ENCODE results near the gene KAT7. TPM values are rescaled to one million over a fixed set of nuclear protein-coding genes. Genes with fewer than 3 reads are reported as not detected.

Gene KAT7
- total and polyA plus RNA-seq, 2 experiments from 2014 or later: 31.0 to 187 TPM

DNA sequence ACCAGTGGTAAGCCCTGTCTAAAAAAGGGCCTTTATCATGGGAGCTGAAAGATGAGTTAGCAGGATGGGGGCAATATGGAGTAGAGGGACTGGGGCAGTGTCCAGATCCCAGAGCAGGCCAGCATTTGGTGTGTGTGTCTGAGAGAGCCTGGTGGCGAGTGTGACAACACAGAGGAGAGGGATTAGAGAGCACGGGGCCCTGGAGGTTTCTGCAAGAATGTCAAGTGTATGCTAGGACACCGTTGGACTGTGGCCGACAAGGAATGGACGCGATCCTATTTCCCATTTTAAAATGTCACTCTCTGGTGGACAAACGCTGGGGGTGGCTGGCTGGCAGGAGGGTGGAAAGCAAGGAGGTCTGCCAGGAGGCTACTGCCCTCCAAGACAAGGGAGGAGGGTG, 47.0 kb downstream of the KAT7 start:
- Histone ChIP-seq H4K20me1 (replicated peaks; ENCODE audit: insufficient read depth) (peaks cover 8% of the 10 kb centered on the region; the same call in 1 of the 2 replicates), H3K4me2 (no peak overlapping the region), H3K27me3 (ENCODE audit: insufficient read depth) (no peaks in the 10 kb centered on the region), H3K4me3 (no peak overlapping the region), H3K36me3 (ENCODE audit: insufficient read depth) (peaks cover 6% of the 10 kb centered on the region; the same call in 1 of the 2 replicates), H3K79me2 (replicated peaks; ENCODE audit: insufficient read depth) (no peaks in the 10 kb centered on the region), H3K4me1 (ENCODE audit: insufficient read depth) (no peaks in the 10 kb centered on the region), H3K9me2 (ENCODE audit: insufficient read depth) (no peaks in the 10 kb centered on the region), H3F3A (replicated peaks; ENCODE audit: low read depth) (0 out of 2 replicates have a peak, but pooled peaks cover 4% of the 10 kb centered on the region), H2AFZ (no peak overlapping the region), H3K27ac (ENCODE audit: low read depth) (peak overlapping the region; percentile 67)
- Mint-ChIP-seq H3K36me3 (ENCODE audit: low read depth) (peaks cover 58% of the 10 kb centered on the region), H3K4me3 (no peak overlapping the region), H3K9me3 (no peaks in the 10 kb centered on the region), H3K4me1 (peaks cover 20% of the 10 kb centered on the region), H3K27ac (peak overlapping the region; percentile 78), H3K27me3 (ENCODE audit: insufficient read depth, low read depth, poor library complexity) (peaks cover 8% of the 10 kb centered on the region)
- DNase-seq (ENCODE audit: low spot score) (no peak), ATAC-seq (no peak)
- TF ChIP-seq CREB1 (CRISPR knock-in tag; IDR thresholded peaks at IDR 0.05; ENCODE audit: low read depth): no peak
- TF ChIP-seq, protein P1, sequence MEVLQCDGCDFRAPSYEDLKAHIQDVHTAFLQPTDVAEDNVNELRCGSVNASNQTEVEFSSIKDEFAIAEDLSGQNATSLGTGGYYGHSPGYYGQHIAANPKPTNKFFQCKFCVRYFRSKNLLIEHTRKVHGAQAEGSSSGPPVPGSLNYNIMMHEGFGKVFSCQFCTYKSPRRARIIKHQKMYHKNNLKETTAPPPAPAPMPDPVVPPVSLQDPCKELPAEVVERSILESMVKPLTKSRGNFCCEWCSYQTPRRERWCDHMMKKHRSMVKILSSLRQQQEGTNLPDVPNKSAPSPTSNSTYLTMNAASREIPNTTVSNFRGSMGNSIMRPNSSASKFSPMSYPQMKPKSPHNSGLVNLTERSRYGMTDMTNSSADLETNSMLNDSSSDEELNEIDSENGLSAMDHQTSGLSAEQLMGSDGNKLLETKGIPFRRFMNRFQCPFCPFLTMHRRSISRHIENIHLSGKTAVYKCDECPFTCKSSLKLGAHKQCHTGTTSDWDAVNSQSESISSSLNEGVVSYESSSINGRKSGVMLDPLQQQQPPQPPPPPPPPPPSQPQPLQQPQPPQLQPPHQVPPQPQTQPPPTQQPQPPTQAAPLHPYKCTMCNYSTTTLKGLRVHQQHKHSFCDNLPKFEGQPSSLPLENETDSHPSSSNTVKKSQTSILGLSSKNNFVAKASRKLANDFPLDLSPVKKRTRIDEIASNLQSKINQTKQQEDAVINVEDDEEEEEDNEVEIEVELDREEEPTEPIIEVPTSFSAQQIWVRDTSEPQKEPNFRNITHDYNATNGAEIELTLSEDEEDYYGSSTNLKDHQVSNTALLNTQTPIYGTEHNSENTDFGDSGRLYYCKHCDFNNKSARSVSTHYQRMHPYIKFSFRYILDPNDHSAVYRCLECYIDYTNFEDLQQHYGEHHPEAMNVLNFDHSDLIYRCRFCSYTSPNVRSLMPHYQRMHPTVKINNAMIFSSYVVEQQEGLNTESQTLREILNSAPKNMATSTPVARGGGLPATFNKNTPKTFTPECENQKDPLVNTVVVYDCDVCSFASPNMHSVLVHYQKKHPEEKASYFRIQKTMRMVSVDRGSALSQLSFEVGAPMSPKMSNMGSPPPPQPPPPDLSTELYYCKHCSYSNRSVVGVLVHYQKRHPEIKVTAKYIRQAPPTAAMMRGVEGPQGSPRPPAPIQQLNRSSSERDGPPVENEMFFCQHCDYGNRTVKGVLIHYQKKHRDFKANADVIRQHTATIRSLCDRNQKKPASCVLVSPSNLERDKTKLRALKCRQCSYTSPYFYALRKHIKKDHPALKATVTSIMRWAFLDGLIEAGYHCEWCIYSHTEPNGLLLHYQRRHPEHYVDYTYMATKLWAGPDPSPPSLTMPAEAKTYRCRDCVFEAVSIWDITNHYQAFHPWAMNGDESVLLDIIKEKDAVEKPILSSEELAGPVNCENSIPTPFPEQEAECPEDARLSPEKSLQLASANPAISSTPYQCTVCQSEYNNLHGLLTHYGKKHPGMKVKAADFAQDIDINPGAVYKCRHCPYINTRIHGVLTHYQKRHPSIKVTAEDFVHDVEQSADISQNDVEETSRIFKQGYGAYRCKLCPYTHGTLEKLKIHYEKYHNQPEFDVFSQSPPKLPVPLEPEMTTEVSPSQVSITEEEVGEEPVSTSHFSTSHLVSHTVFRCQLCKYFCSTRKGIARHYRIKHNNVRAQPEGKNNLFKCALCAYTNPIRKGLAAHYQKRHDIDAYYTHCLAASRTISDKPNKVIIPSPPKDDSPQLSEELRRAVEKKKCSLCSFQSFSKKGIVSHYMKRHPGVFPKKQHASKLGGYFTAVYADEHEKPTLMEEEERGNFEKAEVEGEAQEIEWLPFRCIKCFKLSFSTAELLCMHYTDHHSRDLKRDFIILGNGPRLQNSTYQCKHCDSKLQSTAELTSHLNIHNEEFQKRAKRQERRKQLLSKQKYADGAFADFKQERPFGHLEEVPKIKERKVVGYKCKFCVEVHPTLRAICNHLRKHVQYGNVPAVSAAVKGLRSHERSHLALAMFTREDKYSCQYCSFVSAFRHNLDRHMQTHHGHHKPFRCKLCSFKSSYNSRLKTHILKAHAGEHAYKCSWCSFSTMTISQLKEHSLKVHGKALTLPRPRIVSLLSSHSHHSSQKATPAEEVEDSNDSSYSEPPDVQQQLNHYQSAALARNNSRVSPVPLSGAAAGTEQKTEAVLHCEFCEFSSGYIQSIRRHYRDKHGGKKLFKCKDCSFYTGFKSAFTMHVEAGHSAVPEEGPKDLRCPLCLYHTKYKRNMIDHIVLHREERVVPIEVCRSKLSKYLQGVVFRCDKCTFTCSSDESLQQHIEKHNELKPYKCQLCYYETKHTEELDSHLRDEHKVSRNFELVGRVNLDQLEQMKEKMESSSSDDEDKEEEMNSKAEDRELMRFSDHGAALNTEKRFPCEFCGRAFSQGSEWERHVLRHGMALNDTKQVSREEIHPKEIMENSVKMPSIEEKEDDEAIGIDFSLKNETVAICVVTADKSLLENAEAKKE (CRISPR knock-in tag; IDR thresholded peaks at IDR 0.05): no peak
- TF ChIP-seq, protein P2, sequence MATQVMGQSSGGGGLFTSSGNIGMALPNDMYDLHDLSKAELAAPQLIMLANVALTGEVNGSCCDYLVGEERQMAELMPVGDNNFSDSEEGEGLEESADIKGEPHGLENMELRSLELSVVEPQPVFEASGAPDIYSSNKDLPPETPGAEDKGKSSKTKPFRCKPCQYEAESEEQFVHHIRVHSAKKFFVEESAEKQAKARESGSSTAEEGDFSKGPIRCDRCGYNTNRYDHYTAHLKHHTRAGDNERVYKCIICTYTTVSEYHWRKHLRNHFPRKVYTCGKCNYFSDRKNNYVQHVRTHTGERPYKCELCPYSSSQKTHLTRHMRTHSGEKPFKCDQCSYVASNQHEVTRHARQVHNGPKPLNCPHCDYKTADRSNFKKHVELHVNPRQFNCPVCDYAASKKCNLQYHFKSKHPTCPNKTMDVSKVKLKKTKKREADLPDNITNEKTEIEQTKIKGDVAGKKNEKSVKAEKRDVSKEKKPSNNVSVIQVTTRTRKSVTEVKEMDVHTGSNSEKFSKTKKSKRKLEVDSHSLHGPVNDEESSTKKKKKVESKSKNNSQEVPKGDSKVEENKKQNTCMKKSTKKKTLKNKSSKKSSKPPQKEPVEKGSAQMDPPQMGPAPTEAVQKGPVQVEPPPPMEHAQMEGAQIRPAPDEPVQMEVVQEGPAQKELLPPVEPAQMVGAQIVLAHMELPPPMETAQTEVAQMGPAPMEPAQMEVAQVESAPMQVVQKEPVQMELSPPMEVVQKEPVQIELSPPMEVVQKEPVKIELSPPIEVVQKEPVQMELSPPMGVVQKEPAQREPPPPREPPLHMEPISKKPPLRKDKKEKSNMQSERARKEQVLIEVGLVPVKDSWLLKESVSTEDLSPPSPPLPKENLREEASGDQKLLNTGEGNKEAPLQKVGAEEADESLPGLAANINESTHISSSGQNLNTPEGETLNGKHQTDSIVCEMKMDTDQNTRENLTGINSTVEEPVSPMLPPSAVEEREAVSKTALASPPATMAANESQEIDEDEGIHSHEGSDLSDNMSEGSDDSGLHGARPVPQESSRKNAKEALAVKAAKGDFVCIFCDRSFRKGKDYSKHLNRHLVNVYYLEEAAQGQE (IDR thresholded peaks at IDR 0.05; ENCODE audit: unreplicated experiment): no peak
- TF ChIP-seq ZNF114 (CRISPR knock-in tag; IDR thresholded peaks at IDR 0.05): no peak
- TF ChIP-seq EZH2phosphoT487 (IDR thresholded peaks at IDR 0.05; ENCODE audit: unreplicated experiment): no peak
- TF ChIP-seq EZH2 (IDR thresholded peaks at IDR 0.05; ENCODE audit: low read depth, unreplicated experiment): no peak
- TF ChIP-seq POLR2AphosphoS5 (IDR thresholded peaks at IDR 0.05; ENCODE audit: low read depth): no peak
- no peak for TF ChIP-seq STAT1 (IDR thresholded peaks at IDR 0.05; ENCODE audit: unreplicated experiment)
- TF ChIP-seq NANOG (IDR thresholded peaks at IDR 0.05; ENCODE audit: borderline replicate concordance): no peak
- no peak for TF ChIP-seq JUNB (IDR thresholded peaks at IDR 0.05; ENCODE audit: unreplicated experiment)
- TF ChIP-seq, protein P3, sequence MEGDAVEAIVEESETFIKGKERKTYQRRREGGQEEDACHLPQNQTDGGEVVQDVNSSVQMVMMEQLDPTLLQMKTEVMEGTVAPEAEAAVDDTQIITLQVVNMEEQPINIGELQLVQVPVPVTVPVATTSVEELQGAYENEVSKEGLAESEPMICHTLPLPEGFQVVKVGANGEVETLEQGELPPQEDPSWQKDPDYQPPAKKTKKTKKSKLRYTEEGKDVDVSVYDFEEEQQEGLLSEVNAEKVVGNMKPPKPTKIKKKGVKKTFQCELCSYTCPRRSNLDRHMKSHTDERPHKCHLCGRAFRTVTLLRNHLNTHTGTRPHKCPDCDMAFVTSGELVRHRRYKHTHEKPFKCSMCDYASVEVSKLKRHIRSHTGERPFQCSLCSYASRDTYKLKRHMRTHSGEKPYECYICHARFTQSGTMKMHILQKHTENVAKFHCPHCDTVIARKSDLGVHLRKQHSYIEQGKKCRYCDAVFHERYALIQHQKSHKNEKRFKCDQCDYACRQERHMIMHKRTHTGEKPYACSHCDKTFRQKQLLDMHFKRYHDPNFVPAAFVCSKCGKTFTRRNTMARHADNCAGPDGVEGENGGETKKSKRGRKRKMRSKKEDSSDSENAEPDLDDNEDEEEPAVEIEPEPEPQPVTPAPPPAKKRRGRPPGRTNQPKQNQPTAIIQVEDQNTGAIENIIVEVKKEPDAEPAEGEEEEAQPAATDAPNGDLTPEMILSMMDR (conservative IDR thresholded peaks at IDR 0.05; ENCODE audit: low read depth in 2 of 2): no peak
- TF ChIP-seq, protein P4, sequence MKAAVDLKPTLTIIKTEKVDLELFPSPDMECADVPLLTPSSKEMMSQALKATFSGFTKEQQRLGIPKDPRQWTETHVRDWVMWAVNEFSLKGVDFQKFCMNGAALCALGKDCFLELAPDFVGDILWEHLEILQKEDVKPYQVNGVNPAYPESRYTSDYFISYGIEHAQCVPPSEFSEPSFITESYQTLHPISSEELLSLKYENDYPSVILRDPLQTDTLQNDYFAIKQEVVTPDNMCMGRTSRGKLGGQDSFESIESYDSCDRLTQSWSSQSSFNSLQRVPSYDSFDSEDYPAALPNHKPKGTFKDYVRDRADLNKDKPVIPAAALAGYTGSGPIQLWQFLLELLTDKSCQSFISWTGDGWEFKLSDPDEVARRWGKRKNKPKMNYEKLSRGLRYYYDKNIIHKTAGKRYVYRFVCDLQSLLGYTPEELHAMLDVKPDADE (IDR thresholded peaks at IDR 0.05): no peak
- no peak for TF ChIP-seq ZNF331 (CRISPR knock-in tag; IDR thresholded peaks at IDR 0.05; ENCODE audit: low read depth)
